GM19397 (cell line): Measurements from ENCODE around the gene EYS.
"Not testable (repeated sequence)": the region's sequence is repeated elsewhere in the genome, so short reads cannot be mapped to it uniquely, and the experiment has no call there.

ENCODE experiments used
- ATAC-seq: cut with Tn5 transposase; IDR thresholded peaks from one replicate; pipeline ENCODE4 v1.9.1; 2021; ENCODE audit warnings: mild to moderate bottlenecking, moderate library complexity; ENCODE audit not compliant: unreplicated experiment

EYS gene

GRCh38 chr6:63816401-63816981 is 1890.5 kb downstream of the EYS start:
- ATAC-seq = no peak

GRCh38 chr6:63814459-63814858 is 1892.6 kb downstream of the EYS start:
- no peak for ATAC-seq

DNA sequence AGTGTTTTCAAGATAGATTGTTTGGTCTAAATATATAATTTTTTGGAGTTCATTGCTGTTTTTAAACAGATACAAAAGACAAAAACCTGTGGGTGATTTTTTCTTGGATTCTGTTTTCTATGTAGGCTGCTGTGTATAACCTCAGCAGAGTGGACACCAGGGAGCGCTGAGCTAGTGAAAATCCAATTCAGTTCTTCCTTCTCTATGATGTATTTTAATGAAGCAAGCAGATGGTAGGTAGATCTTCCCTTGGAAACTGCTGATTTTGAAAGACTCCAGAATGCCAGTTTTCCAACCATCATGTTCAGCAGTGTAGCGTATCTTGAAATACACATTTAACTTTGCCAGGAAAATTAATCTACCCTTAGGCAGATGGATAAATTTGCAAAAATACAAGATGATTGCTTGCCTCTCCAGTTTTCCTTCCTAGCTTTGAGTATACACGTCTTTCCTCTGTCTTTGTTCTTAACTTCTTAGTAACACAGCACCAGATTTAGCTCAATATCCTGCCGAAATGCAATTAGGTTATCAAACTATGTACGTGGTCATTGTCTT is 1893.4 kb downstream of the EYS start:
- ATAC-seq = no peak

- no peak for ATAC-seq
These were observed 1898.5 kb downstream of the EYS start for GRCh38 chr6:63808576-63808975.

GRCh38 chr6:63807056-63807455 is 1900.0 kb downstream of the EYS start:
- ATAC-seq = no peak

DNA sequence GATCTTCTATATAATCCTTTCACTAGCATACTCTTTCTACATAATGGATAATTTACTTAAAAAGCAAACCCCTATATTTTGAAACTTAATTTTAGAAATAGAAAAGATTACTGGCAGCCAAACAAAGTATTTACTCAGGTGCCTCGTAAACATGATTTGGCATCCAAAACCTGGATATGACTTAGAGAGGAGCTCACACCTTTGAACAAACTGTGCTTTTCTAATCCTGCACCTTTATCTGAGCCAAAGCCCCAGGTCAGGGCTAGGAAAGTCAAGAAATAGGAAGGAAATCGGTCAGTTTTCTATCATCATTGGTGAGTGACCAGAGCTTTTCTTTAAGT is 1900.5 kb downstream of the EYS start:
- no peak for ATAC-seq

DNA sequence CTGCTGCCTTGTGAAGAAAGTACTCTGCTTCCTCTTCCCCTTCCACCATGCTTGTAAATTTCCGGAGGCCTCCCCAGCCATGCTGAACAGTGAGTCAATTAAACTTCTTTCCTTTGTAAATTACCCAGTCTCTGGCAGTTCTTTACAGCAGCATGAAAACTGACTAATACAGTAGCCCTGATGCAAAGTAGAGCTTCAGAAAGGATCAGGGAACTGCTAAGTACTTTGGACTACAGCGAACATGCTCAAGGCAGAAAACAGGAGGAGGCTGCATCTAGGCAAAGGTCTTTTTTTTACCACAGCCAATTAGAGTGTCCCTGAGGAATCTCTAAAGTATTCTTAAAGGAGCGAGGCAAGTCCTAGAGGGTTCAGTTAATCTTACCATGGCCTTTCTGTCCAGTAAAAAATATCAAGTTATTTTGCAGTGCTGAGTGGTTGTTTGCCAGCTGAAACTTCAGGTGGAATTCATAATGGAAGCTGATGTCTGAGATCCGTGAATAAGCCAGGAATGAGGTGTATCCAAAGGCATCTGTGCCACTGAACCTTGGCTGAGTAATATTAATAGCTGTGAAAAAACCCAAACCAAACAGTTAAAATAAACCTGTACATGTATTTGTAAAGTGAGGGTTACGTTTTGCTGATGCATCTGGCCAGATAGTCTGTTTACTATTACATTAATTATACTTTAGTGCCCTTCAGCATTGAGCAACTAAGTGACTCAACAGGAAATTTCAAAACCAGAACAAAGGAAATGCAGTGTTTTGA is 1901.0 kb downstream of the EYS start:
- ATAC-seq = no peak

- ATAC-seq = no peak
These were observed 1901.7 kb downstream of the EYS start for GRCh38 chr6:63805345-63805744.

DNA sequence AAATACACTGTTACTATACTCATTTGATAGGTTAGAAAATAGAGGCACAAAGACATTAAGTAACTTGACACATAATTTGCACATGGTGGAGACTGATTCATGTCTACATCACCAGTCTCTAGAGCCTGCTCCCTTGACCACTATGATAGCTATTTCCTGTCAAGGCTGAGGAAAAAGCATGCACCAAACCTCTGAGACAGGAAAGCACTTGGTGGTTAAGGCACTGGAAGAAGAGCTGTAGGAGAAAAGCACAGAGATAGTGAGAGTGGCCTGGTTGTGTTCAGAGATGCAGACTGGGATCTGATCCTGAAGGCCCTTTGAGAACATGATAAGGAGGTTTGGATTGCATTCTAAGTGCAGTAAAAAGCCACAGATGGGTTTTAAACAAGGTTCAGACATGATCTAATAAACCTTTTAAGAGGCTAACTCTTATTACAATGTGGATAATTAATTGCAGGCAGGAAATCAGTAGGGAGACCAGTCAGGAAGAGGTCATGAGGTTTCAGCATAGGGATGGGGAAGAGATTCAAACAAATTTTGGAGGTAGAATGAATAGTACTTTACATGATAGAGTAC is 1902.6 kb downstream of the EYS start:
- ATAC-seq = no peak

- ATAC-seq = no peak
These were observed 1903.7 kb downstream of the EYS start for GRCh38 chr6:63803371-63803770.

DNA sequence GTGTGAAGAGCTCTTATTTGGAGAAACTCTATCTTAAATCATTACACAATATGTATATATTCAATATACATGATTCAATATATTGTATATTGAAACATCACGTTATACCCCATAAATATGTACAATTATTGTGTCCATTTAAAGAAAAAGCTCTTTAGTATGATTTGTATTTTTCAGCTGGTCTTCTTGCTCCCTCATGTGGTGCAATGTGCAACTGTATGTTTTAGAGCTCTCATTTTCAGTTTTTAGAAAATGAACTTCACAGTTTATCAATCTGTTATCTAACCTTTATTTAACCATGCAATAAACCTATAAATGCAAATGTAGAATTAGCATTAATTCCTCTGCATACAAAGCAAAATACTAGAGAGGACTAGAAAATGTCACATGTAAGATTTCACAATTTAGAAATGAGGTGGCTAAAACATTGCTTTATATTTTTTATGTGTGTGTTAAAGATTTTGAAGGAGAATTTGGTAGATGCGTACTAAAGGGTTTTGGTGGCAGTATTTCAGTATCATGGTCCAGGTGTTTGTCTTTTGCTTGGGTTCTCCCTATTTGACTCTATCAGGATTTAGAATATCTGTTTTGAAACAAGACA is 1904.3 kb downstream of the EYS start:
- ATAC-seq = no peak

- ATAC-seq = not testable (repeated sequence)
These were observed 1906.6 kb downstream of the EYS start for GRCh38 chr6:63800386-63800785.

- no peak for ATAC-seq
These were observed 1907.2 kb downstream of the EYS start for GRCh38 chr6:63799813-63800212.

GRCh38 chr6:63799313-63799712 is 1907.7 kb downstream of the EYS start:
- no peak for ATAC-seq

- ATAC-seq = no peak
These were observed 1908.6 kb downstream of the EYS start for GRCh38 chr6:63798378-63798777.

DNA sequence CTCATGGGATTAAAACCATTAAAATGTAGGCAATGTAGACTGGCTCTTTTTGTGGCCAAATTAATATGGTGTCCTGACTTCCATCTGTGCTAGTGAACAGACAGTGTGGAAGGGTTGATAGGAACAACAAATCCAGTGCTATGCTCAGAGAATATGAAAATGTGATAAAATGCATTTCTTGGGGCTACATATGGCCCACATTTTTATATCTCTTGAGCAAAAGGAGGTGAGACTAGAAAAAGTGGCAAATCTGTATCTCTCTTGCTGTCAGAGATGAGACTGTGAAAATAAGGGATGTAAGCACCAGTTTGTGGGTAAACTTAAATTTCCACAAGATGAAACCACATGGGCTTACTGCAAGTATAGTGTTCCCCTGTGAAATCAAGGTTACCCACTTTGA is 1909.3 kb downstream of the EYS start:
- no peak for ATAC-seq

- ATAC-seq = no peak
These were observed 1911.2 kb downstream of the EYS start for GRCh38 chr6:63795826-63796225.

DNA sequence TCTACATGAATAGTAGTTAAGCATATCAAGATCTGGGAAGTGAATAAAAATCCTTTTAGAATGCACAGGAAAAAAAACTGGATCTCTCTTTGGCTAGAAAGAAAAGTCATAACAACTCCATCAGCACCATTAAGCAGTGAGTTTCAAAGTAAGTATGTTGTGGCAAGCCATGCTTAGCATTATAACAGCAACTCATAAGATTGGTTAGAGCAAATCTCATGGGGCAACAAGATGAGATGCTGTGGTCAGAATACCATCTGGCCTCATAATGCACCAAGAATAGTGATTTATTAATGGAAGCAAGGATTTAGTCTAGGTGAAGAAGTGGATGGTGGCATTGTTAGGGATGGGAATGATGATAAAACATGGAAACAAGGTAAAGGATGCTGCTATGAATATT is 1912.0 kb downstream of the EYS start:
- ATAC-seq = no peak

- ATAC-seq = no peak
These were observed 1913.4 kb downstream of the EYS start for GRCh38 chr6:63793465-63794137.

DNA sequence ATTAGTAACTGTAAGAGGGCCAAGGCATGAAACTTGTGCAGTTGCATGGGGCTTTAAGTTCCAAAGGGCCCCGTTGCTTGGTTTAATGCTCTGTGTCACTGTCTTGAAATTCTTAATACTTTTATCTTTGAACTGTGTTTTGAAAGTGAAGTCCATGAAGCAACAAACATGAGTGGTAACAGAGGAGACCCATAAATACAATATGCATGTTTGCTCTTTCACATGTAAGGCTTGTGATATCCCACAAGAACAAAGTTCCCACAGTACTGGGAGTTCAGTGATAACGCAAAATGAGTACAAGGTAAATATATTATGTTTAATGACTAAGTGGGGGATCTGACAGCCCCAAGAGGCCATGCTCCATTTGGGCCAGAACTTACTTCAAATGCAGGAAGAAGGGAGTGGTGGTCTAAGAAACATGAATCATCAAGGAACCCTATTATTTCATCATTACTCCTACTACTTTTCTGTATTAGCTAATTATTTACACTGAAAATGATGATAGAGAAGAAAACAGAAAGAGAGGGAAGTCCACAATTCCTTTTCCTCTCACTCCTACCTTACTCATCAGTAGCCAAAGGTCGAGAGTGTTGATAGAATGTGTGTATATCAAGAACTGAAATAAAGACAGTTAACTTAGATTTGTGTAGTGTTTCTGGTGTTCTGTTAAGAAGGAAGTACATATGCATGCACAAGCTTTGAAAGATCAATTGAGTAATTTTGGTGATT is 1914.1 kb downstream of the EYS start:
- ATAC-seq = no peak

DNA sequence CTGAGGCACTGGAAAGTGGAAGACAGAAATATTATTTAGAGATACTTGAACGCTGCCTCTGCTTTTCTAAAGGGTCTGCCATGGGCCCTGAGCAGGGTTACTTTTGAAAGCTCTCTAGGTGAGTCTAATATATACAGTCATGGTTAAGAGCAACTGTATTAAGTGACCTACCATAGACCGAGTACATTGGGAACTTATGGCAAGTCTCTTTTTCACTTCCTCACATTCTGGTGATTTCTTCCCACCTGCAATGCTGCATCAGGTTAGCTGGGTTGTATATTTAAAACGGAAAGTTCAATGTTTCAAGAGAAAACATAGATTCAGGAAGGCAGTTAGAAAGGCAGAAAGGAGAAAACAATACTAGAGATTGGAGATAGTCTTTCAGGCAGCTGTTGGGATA is 1916.7 kb downstream of the EYS start:
- ATAC-seq = no peak
